ENCODE results near the gene SLC1A7. TPM values are rescaled to one million over a fixed set of nuclear protein-coding genes. Genes with fewer than 3 reads are reported as not detected.

Gene SLC1A7
- total RNA-seq, 1 donor from 2014 or later: not detected

DNA sequence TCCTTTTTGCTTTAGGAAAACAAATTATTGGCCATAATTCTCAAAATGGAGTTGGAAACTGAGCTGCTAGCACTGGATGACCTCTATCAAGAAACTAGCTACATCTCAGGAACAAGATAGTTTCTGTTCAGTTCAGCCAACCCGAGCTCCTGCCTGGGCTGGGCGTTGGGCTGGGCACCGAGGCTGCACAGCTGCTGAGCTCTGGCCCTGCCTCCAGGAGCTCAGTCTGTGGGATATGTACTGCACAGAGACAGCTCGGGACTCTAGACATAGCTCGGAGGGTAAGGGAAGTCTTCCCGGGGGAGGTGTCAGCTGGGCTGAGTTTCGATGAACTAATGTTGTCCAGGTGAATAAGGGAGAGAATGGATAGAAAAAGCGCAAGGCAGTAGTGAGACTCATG, 24.5 kb upstream of the SLC1A7 start:
- no peak overlapping the region for H3K4me3 Mint-ChIP-seq
- H3K4me1 Mint-ChIP-seq (ENCODE audit: unreplicated experiment): no peaks in the 10 kb centered on the region
- no peak for DNase-seq (ENCODE audit: extremely low spot score, unreplicated experiment)
- H3K27me3 Mint-ChIP-seq: peaks cover 11% of the 10 kb centered on the region
- H3K36me3 Mint-ChIP-seq: no peaks in the 10 kb centered on the region
- TF ChIP-seq, protein P1, sequence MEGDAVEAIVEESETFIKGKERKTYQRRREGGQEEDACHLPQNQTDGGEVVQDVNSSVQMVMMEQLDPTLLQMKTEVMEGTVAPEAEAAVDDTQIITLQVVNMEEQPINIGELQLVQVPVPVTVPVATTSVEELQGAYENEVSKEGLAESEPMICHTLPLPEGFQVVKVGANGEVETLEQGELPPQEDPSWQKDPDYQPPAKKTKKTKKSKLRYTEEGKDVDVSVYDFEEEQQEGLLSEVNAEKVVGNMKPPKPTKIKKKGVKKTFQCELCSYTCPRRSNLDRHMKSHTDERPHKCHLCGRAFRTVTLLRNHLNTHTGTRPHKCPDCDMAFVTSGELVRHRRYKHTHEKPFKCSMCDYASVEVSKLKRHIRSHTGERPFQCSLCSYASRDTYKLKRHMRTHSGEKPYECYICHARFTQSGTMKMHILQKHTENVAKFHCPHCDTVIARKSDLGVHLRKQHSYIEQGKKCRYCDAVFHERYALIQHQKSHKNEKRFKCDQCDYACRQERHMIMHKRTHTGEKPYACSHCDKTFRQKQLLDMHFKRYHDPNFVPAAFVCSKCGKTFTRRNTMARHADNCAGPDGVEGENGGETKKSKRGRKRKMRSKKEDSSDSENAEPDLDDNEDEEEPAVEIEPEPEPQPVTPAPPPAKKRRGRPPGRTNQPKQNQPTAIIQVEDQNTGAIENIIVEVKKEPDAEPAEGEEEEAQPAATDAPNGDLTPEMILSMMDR (conservative IDR thresholded peaks at IDR 0.05): no peak
- H3K9me3 Mint-ChIP-seq: no peaks in the 10 kb centered on the region
- H3K27ac Mint-ChIP-seq: no peak overlapping the region

DNA sequence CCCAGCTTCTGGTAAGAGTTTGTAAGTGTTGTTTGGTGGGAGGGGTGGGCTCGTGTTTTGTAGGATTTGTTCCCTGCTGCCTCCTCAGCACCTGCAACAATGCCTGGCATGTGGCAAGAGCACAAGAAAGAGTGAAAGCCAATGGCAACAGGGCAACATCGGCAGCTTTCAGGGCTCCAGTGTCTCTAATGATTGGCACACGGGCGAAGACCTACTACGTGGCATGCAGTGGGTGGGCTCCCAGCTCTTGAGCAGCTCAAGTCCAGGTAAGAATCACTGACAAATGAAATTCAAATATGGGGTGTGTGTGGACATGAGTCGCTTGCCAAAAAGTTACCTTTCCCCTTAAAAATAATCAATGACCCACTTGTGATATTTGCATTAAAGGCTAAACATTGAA, 23.9 kb upstream of the SLC1A7 start:
- Mint-ChIP-seq H3K27me3 (peaks cover 11% of the 10 kb centered on the region), H3K36me3 (no peaks in the 10 kb centered on the region), H3K27ac (no peak overlapping the region), H3K9me3 (no peaks in the 10 kb centered on the region), H3K4me3 (no peak overlapping the region), H3K4me1 (ENCODE audit: unreplicated experiment) (no peaks in the 10 kb centered on the region)
- TF ChIP-seq, protein P1 (conservative IDR thresholded peaks at IDR 0.05): no peak
- no peak for DNase-seq (ENCODE audit: extremely low spot score, unreplicated experiment)

DNA sequence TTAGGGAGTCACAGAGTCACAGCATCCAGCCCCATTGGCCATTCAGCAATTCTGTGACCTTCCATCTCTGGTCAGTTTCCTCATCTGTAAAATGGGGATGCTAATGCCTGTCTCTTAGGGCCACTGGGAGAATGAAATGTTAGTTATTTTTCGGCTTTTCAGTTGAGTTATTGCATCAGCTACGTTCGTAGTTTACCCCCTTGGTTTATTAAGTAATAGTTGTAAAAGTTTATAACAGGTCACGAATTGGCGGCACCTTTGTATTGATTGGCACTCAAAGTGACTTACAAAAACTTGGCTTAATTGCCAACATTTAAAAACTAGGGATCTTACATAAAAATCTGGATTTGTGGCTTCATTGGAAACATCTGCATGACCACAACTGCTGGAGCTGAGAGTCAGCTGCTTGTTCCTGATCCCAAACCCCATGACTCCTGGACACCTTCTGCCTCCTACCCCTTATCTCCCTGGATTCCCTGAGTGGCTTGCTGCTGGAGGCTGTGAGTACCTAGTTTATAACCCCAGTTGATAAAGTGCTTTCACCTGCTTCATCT, 23.0 kb upstream of the SLC1A7 start:
- peaks cover 11% of the 10 kb centered on the region for H3K27me3 Mint-ChIP-seq
- no peak overlapping the region for H3K27ac Mint-ChIP-seq
- no peak for DNase-seq (ENCODE audit: extremely low spot score, unreplicated experiment)
- H3K9me3 Mint-ChIP-seq: no peaks in the 10 kb centered on the region
- TF ChIP-seq, protein P1 (conservative IDR thresholded peaks at IDR 0.05): no peak
- no peaks in the 10 kb centered on the region for H3K4me1 Mint-ChIP-seq (ENCODE audit: unreplicated experiment)
- H3K4me3 Mint-ChIP-seq: no peak overlapping the region
- H3K36me3 Mint-ChIP-seq: no peaks in the 10 kb centered on the region

DNA sequence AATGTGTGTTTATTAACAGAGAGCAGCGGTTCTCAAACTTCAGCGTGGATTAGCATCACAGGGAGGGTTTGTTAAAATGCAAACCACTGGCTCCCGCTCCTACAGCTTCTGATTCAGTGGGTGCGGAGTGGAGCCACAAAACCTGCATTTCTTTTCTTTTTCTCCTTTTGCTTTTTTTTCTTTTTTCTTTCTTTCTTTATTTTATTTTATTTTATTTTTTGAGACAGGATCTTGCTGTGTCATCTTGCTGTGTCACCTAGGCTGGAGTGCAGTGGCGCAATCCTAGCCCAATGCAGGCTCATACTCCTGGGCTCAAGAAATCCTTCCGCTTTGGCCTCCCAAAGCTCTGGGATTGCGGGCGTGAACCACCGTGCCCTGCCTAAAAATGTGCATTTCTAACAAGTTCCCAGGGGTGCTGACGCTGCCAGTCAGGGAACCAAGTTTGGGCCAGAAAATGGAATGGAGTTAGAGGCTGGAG, 20.9 kb upstream of the SLC1A7 start:
- no peak for DNase-seq (ENCODE audit: extremely low spot score, unreplicated experiment)
- TF ChIP-seq, protein P1 (conservative IDR thresholded peaks at IDR 0.05): no peak
- H3K4me1 Mint-ChIP-seq (ENCODE audit: unreplicated experiment): no peaks in the 10 kb centered on the region
- H3K27me3 Mint-ChIP-seq: peaks cover 11% of the 10 kb centered on the region
- H3K36me3 Mint-ChIP-seq: no peaks in the 10 kb centered on the region
- H3K9me3 Mint-ChIP-seq: no peaks in the 10 kb centered on the region
- no peak overlapping the region for H3K4me3 Mint-ChIP-seq
- no peak overlapping the region for H3K27ac Mint-ChIP-seq

DNA sequence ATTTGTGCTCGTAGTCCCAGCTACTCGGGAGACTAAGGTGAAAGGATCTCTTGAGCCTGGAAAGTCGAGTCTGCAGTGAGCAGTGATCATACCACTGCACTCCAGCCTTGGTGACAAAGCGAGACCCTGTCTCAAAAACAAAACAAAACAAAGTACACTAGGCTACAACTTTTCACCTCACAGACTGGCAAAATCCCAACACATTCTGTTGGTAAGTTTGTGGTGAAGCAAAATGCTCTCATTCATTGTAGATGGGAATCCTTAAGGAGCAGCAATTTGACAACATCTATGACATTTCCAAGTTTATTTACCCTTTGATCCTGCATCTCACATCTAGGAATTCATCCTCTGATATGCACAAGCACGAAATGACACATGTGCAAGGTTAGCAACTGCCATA, 20.2 kb upstream of the SLC1A7 start:
- no peaks in the 10 kb centered on the region for H3K36me3 Mint-ChIP-seq
- DNase-seq (ENCODE audit: extremely low spot score, unreplicated experiment): no peak
- H3K9me3 Mint-ChIP-seq: no peaks in the 10 kb centered on the region
- no peak overlapping the region for H3K27ac Mint-ChIP-seq
- H3K4me3 Mint-ChIP-seq: no peak overlapping the region
- no peaks in the 10 kb centered on the region for H3K4me1 Mint-ChIP-seq (ENCODE audit: unreplicated experiment)
- TF ChIP-seq, protein P1 (conservative IDR thresholded peaks at IDR 0.05): no peak
- peaks cover 11% of the 10 kb centered on the region for H3K27me3 Mint-ChIP-seq
